ENCODE data around the gene GALNTL6. TPM values are rescaled to one million over a fixed set of nuclear protein-coding genes. Genes with fewer than 3 reads are reported as not detected.
"Not testable (repeated sequence)": the region's sequence is repeated elsewhere in the genome, so short reads cannot be mapped to it uniquely, and the experiment has no call there.

Gene GALNTL6
- total RNA-seq, 2 experiments from 2014 or later: not detected

- CTCF ChIA-PET: no interaction called here
- H3K4me3 Mint-ChIP-seq: no peak overlapping the region
- intact Hi-C loops (cut with micrococcal nuclease): no loop called here
- no peaks in the 10 kb centered on the region for H3K4me1 Mint-ChIP-seq (ENCODE audit: low read depth)
- H3K9me3 Mint-ChIP-seq: no peaks in the 10 kb centered on the region
- no peaks in the 10 kb centered on the region for H3K36me3 Mint-ChIP-seq (ENCODE audit: low read depth)
- no peak for DNase-seq
- peaks cover 4% of the 10 kb centered on the region for H3K27me3 Mint-ChIP-seq (ENCODE audit: low read depth)
- no peak overlapping the region for H3K27ac Mint-ChIP-seq
These were observed 1125.0 kb downstream of the GALNTL6 start for GRCh38 chr4:172938072-172938829.

- CTCF ChIA-PET: no interaction called here
- peaks cover 4% of the 10 kb centered on the region for H3K27me3 Mint-ChIP-seq (ENCODE audit: low read depth)
- no peak overlapping the region for H3K27ac Mint-ChIP-seq
- H3K4me3 Mint-ChIP-seq: no peak overlapping the region
- no peaks in the 10 kb centered on the region for H3K9me3 Mint-ChIP-seq
- no peaks in the 10 kb centered on the region for H3K36me3 Mint-ChIP-seq (ENCODE audit: low read depth)
- intact Hi-C loops (cut with micrococcal nuclease): no loop called here
- H3K4me1 Mint-ChIP-seq (ENCODE audit: low read depth): no peaks in the 10 kb centered on the region
- DNase-seq: no peak
These were observed 1125.7 kb downstream of the GALNTL6 start for GRCh38 chr4:172938870-172939269.

- no peaks in the 10 kb centered on the region for H3K9me3 Mint-ChIP-seq
- CTCF ChIA-PET: interaction anchor here (1.1 to 1.3 kb wide), 2 partner anchors 10 to 314 kb away, joined by 3 to 4 read pairs; no protein-coding TSS in a partner anchor
These were observed 1129.6 kb downstream of the GALNTL6 start for GRCh38 chr4:172942840-172943239.

GRCh38 chr4:172945611-172946010 lies 1132.4 kb downstream of the GALNTL6 start:
- CTCF ChIA-PET: no interaction called here
- H3K9me3 Mint-ChIP-seq: no peaks in the 10 kb centered on the region
- H3K4me3 Mint-ChIP-seq: no peak overlapping the region
- no peak for DNase-seq
- H3K27me3 Mint-ChIP-seq (ENCODE audit: low read depth): peaks cover 4% of the 10 kb centered on the region
- no peaks in the 10 kb centered on the region for H3K36me3 Mint-ChIP-seq (ENCODE audit: low read depth)
- H3K4me1 Mint-ChIP-seq (ENCODE audit: low read depth): no peaks in the 10 kb centered on the region
- intact Hi-C loops (cut with micrococcal nuclease): no loop called here
- H3K27ac Mint-ChIP-seq: no peak overlapping the region

More at GRCh38 chr4:172942840-172943239, 1129.6 kb downstream of the GALNTL6 start:
- DNase-seq: no peak
- intact Hi-C loops (cut with micrococcal nuclease): no loop called here
- no peaks in the 10 kb centered on the region for H3K4me1 Mint-ChIP-seq (ENCODE audit: low read depth)
- H3K27ac Mint-ChIP-seq: no peak overlapping the region
- H3K4me3 Mint-ChIP-seq: no peak overlapping the region
- H3K27me3 Mint-ChIP-seq (ENCODE audit: low read depth): no peaks in the 10 kb centered on the region
- H3K36me3 Mint-ChIP-seq (ENCODE audit: low read depth): no peaks in the 10 kb centered on the region

GRCh38 chr4:172946503-172946902 lies 1133.3 kb downstream of the GALNTL6 start:
- CTCF ChIA-PET: no interaction called here
- intact Hi-C loops (cut with micrococcal nuclease): no loop called here
- Mint-ChIP-seq H3K36me3 (ENCODE audit: low read depth) (no peaks in the 10 kb centered on the region), H3K4me3 (no peak overlapping the region), H3K27me3 (ENCODE audit: low read depth) (peaks cover 4% of the 10 kb centered on the region), H3K4me1 (ENCODE audit: low read depth) (no peaks in the 10 kb centered on the region), H3K9me3 (no peaks in the 10 kb centered on the region), H3K27ac (no peak overlapping the region)
- DNase-seq: no peak

GRCh38 chr4:172947594-172947993 lies 1134.4 kb downstream of the GALNTL6 start:
- no peak for DNase-seq
- Mint-ChIP-seq H3K9me3 (no peaks in the 10 kb centered on the region), H3K4me1 (ENCODE audit: low read depth) (no peaks in the 10 kb centered on the region), H3K27me3 (ENCODE audit: low read depth) (peaks cover 6% of the 10 kb centered on the region), H3K4me3 (no peak overlapping the region), H3K36me3 (ENCODE audit: low read depth) (no peaks in the 10 kb centered on the region), H3K27ac (no peak overlapping the region)
- intact Hi-C loops (cut with micrococcal nuclease): no loop called here
- CTCF ChIA-PET: interaction anchor here (0.7 kb wide), 1 partner anchor 25 kb away, joined by 4 read pairs; no protein-coding TSS in a partner anchor

GRCh38 chr4:172950990-172951389 lies 1137.8 kb downstream of the GALNTL6 start:
- no peaks in the 10 kb centered on the region for H3K9me3 Mint-ChIP-seq
- no peak overlapping the region for H3K4me3 Mint-ChIP-seq
- CTCF ChIA-PET: no interaction called here
- no peaks in the 10 kb centered on the region for H3K36me3 Mint-ChIP-seq (ENCODE audit: low read depth)
- DNase-seq: no peak
- intact Hi-C loops (cut with micrococcal nuclease): no loop called here
- no peak overlapping the region for H3K27ac Mint-ChIP-seq
- no peaks in the 10 kb centered on the region for H3K4me1 Mint-ChIP-seq (ENCODE audit: low read depth)
- peaks cover 6% of the 10 kb centered on the region for H3K27me3 Mint-ChIP-seq (ENCODE audit: low read depth)

- intact Hi-C loops (cut with micrococcal nuclease): no loop called here
- CTCF ChIA-PET: no interaction called here
- H3K4me3 Mint-ChIP-seq: no peak overlapping the region
- no peaks in the 10 kb centered on the region for H3K36me3 Mint-ChIP-seq (ENCODE audit: low read depth)
- DNase-seq: no peak
- no peak overlapping the region for H3K27ac Mint-ChIP-seq
- H3K9me3 Mint-ChIP-seq: no peaks in the 10 kb centered on the region
- peaks cover 6% of the 10 kb centered on the region for H3K27me3 Mint-ChIP-seq (ENCODE audit: low read depth)
- no peaks in the 10 kb centered on the region for H3K4me1 Mint-ChIP-seq (ENCODE audit: low read depth)
These were observed 1138.7 kb downstream of the GALNTL6 start for GRCh38 chr4:172951679-172952451.

GRCh38 chr4:172953896-172954568 lies 1140.8 kb downstream of the GALNTL6 start:
- H3K4me3 Mint-ChIP-seq: no peak overlapping the region
- no peak for DNase-seq
- H3K27ac Mint-ChIP-seq: no peak overlapping the region
- CTCF ChIA-PET: no interaction called here
- H3K9me3 Mint-ChIP-seq: no peaks in the 10 kb centered on the region
- no peaks in the 10 kb centered on the region for H3K4me1 Mint-ChIP-seq (ENCODE audit: low read depth)
- H3K36me3 Mint-ChIP-seq (ENCODE audit: low read depth): no peaks in the 10 kb centered on the region
- intact Hi-C loops (cut with micrococcal nuclease): no loop called here
- peaks cover 6% of the 10 kb centered on the region for H3K27me3 Mint-ChIP-seq (ENCODE audit: low read depth)

GRCh38 chr4:172956340-172956739 lies 1143.1 kb downstream of the GALNTL6 start:
- peaks cover 10% of the 10 kb centered on the region for H3K27me3 Mint-ChIP-seq (ENCODE audit: low read depth)
- CTCF ChIA-PET; H3K4me3 Mint-ChIP-seq; H3K27ac Mint-ChIP-seq; DNase-seq; H3K4me1 Mint-ChIP-seq (ENCODE audit: low read depth); H3K9me3 Mint-ChIP-seq; H3K36me3 Mint-ChIP-seq (ENCODE audit: low read depth); intact Hi-C loops (cut with micrococcal nuclease): not testable (repeated sequence)

- CTCF ChIA-PET: no interaction called here
- H3K9me3 Mint-ChIP-seq: no peaks in the 10 kb centered on the region
These were observed 1144.0 kb downstream of the GALNTL6 start for GRCh38 chr4:172957216-172957615.

GRCh38 chr4:172962564-172963353 lies 1149.6 kb downstream of the GALNTL6 start:
- H3K9me3 Mint-ChIP-seq: no peaks in the 10 kb centered on the region
- intact Hi-C loops (cut with micrococcal nuclease): no loop called here
- no peak overlapping the region for H3K27ac Mint-ChIP-seq
- H3K36me3 Mint-ChIP-seq (ENCODE audit: low read depth): no peaks in the 10 kb centered on the region
- no peak for DNase-seq
- H3K4me3 Mint-ChIP-seq: no peak overlapping the region
- H3K4me1 Mint-ChIP-seq (ENCODE audit: low read depth): no peaks in the 10 kb centered on the region
- peaks cover 26% of the 10 kb centered on the region for H3K27me3 Mint-ChIP-seq (ENCODE audit: low read depth)
- CTCF ChIA-PET: no interaction called here

More at GRCh38 chr4:172957216-172957615, 1144.0 kb downstream of the GALNTL6 start:
- no peak for DNase-seq
- peaks cover 9% of the 10 kb centered on the region for H3K27me3 Mint-ChIP-seq (ENCODE audit: low read depth)
- no peak overlapping the region for H3K4me3 Mint-ChIP-seq
- no peak overlapping the region for H3K27ac Mint-ChIP-seq
- no peaks in the 10 kb centered on the region for H3K4me1 Mint-ChIP-seq (ENCODE audit: low read depth)
- no peaks in the 10 kb centered on the region for H3K36me3 Mint-ChIP-seq (ENCODE audit: low read depth)
- intact Hi-C loops (cut with micrococcal nuclease): no loop called here
